ENCODE data around the gene F2. TPM values are rescaled to one million over a fixed set of nuclear protein-coding genes. Genes with fewer than 3 reads are reported as not detected.

Gene F2
- total and polyA plus RNA-seq, 2 of the 13 experiments (the other 11 are each of a cell fraction or from before 2014, with no cell fraction given): 330 to 801 TPM

DNA sequence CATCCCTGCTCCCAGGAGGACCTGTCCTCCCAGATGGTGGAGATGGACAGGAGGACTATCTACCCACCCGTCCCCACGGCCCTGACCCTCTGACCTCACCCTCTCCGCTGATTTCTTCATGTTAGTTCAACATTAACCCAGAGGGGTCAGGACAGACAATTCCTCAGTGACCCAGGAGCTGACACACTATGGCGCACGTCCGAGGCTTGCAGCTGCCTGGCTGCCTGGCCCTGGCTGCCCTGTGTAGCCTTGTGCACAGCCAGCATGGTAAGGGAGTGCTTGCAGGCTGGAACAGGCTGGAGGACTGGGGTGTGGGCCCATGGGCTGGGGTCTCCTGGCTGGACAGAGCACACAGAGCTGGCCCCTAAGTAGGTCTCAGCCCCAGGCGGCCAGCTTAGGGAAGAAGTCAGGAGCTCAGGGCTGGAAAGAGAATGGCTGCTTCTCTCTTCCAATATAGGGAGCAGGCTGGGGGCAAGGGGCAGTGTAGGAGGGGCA is at the start of gene F2 (continued):
- TF ChIP-seq, protein P1, sequence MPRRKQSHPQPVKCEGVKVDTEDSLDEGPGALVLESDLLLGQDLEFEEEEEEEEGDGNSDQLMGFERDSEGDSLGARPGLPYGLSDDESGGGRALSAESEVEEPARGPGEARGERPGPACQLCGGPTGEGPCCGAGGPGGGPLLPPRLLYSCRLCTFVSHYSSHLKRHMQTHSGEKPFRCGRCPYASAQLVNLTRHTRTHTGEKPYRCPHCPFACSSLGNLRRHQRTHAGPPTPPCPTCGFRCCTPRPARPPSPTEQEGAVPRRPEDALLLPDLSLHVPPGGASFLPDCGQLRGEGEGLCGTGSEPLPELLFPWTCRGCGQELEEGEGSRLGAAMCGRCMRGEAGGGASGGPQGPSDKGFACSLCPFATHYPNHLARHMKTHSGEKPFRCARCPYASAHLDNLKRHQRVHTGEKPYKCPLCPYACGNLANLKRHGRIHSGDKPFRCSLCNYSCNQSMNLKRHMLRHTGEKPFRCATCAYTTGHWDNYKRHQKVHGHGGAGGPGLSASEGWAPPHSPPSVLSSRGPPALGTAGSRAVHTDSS (CRISPR knock-in tag; conservative IDR thresholded peaks at IDR 0.05): no peak
- TF ChIP-seq BHLHE40 (IDR thresholded peaks at IDR 0.05; ENCODE audit: low read length): no peak; the same call in 1 of the 2 replicates
- TF ChIP-seq RCOR2 (CRISPR knock-in tag; IDR thresholded peaks at IDR 0.05): peak; percentile 78; the same call in 1 of the 2 replicates
- TF ChIP-seq, protein P2, sequence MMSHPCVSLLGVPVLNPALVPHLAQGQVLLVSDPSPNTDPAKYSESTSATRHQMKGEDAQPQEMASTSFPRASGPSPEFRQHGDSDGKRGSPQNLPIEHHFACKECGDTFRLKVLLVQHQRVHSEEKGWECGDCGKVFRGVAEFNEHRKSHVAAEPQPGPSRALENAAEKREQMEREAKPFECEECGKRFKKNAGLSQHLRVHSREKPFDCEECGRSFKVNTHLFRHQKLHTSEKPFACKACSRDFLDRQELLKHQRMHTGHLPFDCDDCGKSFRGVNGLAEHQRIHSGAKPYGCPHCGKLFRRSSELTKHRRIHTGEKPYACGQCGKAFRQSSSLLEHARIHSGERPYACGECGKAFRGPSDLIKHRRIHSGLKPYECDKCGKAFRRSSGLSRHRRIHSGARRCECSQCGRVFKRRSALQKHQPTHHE (CRISPR knock-in tag; IDR thresholded peaks at IDR 0.05; ENCODE audit: borderline replicate concordance): no peak
- no peak for TF ChIP-seq ZNF121 (CRISPR knock-in tag; IDR thresholded peaks at IDR 0.05)
- TF ChIP-seq, protein P3, sequence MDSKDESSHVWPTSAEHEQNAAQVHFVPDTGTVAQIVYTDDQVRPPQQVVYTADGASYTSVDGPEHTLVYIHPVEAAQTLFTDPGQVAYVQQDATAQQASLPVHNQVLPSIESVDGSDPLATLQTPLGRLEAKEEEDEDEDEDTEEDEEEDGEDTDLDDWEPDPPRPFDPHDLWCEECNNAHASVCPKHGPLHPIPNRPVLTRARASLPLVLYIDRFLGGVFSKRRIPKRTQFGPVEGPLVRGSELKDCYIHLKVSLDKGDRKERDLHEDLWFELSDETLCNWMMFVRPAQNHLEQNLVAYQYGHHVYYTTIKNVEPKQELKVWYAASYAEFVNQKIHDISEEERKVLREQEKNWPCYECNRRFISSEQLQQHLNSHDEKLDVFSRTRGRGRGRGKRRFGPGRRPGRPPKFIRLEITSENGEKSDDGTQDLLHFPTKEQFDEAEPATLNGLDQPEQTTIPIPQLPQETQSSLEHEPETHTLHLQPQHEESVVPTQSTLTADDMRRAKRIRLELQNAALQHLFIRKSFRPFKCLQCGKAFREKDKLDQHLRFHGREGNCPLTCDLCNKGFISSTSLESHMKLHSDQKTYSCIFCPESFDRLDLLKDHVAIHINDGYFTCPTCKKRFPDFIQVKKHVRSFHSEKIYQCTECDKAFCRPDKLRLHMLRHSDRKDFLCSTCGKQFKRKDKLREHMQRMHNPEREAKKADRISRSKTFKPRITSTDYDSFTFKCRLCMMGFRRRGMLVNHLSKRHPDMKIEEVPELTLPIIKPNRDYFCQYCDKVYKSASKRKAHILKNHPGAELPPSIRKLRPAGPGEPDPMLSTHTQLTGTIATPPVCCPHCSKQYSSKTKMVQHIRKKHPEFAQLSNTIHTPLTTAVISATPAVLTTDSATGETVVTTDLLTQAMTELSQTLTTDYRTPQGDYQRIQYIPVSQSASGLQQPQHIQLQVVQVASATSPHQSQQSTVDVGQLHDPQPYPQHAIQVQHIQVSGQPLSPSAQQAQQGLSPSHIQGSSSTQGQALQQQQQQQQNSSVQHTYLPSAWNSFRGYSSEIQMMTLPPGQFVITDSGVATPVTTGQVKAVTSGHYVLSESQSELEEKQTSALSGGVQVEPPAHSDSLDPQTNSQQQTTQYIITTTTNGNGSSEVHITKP (CRISPR knock-in tag; IDR thresholded peaks at IDR 0.05; ENCODE audit: low read depth): no peak; the same call in 1 of the 2 replicates
- TF ChIP-seq, protein P4, sequence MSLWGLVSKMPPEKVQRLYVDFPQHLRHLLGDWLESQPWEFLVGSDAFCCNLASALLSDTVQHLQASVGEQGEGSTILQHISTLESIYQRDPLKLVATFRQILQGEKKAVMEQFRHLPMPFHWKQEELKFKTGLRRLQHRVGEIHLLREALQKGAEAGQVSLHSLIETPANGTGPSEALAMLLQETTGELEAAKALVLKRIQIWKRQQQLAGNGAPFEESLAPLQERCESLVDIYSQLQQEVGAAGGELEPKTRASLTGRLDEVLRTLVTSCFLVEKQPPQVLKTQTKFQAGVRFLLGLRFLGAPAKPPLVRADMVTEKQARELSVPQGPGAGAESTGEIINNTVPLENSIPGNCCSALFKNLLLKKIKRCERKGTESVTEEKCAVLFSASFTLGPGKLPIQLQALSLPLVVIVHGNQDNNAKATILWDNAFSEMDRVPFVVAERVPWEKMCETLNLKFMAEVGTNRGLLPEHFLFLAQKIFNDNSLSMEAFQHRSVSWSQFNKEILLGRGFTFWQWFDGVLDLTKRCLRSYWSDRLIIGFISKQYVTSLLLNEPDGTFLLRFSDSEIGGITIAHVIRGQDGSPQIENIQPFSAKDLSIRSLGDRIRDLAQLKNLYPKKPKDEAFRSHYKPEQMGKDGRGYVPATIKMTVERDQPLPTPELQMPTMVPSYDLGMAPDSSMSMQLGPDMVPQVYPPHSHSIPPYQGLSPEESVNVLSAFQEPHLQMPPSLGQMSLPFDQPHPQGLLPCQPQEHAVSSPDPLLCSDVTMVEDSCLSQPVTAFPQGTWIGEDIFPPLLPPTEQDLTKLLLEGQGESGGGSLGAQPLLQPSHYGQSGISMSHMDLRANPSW (CRISPR knock-in tag; IDR thresholded peaks at IDR 0.05; ENCODE audit: borderline replicate concordance): no peak
- TF ChIP-seq, protein P5, sequence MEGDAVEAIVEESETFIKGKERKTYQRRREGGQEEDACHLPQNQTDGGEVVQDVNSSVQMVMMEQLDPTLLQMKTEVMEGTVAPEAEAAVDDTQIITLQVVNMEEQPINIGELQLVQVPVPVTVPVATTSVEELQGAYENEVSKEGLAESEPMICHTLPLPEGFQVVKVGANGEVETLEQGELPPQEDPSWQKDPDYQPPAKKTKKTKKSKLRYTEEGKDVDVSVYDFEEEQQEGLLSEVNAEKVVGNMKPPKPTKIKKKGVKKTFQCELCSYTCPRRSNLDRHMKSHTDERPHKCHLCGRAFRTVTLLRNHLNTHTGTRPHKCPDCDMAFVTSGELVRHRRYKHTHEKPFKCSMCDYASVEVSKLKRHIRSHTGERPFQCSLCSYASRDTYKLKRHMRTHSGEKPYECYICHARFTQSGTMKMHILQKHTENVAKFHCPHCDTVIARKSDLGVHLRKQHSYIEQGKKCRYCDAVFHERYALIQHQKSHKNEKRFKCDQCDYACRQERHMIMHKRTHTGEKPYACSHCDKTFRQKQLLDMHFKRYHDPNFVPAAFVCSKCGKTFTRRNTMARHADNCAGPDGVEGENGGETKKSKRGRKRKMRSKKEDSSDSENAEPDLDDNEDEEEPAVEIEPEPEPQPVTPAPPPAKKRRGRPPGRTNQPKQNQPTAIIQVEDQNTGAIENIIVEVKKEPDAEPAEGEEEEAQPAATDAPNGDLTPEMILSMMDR (CRISPR knock-in tag; IDR thresholded peaks at IDR 0.05): no peak
- peak; percentile 50 for TF ChIP-seq ZNF160 (CRISPR knock-in tag; IDR thresholded peaks at IDR 0.05)
- peak; percentile 57; the same call in 1 of the 2 replicates for TF ChIP-seq ZSCAN21 (CRISPR knock-in tag; IDR thresholded peaks at IDR 0.05; ENCODE audit: borderline replicate concordance)
- TF ChIP-seq, protein P6, sequence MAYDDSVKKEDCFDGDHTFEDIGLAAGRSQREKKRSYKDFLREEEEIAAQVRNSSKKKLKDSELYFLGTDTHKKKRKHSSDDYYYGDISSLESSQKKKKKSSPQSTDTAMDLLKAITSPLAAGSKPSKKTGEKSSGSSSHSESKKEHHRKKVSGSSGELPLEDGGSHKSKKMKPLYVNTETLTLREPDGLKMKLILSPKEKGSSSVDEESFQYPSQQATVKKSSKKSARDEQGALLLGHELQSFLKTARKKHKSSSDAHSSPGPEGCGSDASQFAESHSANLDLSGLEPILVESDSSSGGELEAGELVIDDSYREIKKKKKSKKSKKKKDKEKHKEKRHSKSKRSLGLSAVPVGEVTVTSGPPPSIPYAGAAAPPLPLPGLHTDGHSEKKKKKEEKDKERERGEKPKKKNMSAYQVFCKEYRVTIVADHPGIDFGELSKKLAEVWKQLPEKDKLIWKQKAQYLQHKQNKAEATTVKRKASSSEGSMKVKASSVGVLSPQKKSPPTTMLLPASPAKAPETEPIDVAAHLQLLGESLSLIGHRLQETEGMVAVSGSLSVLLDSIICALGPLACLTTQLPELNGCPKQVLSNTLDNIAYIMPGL (CRISPR knock-in tag; IDR thresholded peaks at IDR 0.05; ENCODE audit: borderline replicate concordance in 1 of 2, low read depth in 1 of 2): peak in 1 of 2 experiments; percentile 21; a peak in 2 of 4 replicates
- no peak for TF ChIP-seq DNMT3B (CRISPR knock-in tag; conservative IDR thresholded peaks at IDR 0.05)
